ENCODE measurements around the gene CDH22.

- no peak for TF ChIP-seq REST (IDR thresholded peaks at IDR 0.05; ENCODE audit: unreplicated experiment)
- TF ChIP-seq CTCF (conservative IDR thresholded peaks at IDR 0.05; ENCODE audit: low read depth in 2 of 2), result no peak
- no peak for TF ChIP-seq EZH2 (IDR thresholded peaks at IDR 0.05; ENCODE audit: low read depth, unreplicated experiment)
- no peak for TF ChIP-seq POLR2AphosphoS5 (IDR thresholded peaks at IDR 0.05; ENCODE audit: low read depth)
Observed at GRCh38 chr20:46331611-46332361, 23.5 kb upstream of the CDH22 start.

Measured in GM23338 (cell line).